ENCODE results near the gene ISOC2.

ISOC2 gene

DNA sequence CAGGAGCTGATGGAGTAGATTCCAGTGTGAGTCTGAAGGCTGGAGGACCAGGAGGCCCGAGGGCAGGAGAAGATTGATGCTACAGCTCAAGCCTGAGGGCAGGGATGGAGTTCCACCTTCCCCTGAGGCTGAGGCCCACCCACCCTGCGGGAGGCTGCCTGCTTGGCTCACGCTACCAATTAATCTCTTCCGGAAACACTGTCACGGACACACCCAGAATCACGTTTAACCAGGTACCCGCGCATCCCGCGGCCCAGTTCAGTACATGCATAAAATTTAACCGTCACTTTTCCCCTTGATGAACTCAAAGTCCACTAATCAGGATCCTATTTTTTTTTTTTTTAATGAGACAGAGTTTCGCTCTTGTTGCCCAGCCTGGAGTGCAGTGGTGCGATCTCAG lies 9.8 kb upstream of the ISOC2 start:
- Histone ChIP-seq H3K36me3 (no peaks in the 10 kb centered on the region), H3K27me3 (ENCODE audit: insufficient read depth, low read depth, severe bottlenecking) (no peaks in the 10 kb centered on the region), H3K4me3 (ENCODE audit: low read depth, low read length) (no peak overlapping the region), H3K9me3 (ENCODE audit: severe bottlenecking) (no peaks in the 10 kb centered on the region), H3K27ac (no peak overlapping the region)
- TF ChIP-seq, protein P1, sequence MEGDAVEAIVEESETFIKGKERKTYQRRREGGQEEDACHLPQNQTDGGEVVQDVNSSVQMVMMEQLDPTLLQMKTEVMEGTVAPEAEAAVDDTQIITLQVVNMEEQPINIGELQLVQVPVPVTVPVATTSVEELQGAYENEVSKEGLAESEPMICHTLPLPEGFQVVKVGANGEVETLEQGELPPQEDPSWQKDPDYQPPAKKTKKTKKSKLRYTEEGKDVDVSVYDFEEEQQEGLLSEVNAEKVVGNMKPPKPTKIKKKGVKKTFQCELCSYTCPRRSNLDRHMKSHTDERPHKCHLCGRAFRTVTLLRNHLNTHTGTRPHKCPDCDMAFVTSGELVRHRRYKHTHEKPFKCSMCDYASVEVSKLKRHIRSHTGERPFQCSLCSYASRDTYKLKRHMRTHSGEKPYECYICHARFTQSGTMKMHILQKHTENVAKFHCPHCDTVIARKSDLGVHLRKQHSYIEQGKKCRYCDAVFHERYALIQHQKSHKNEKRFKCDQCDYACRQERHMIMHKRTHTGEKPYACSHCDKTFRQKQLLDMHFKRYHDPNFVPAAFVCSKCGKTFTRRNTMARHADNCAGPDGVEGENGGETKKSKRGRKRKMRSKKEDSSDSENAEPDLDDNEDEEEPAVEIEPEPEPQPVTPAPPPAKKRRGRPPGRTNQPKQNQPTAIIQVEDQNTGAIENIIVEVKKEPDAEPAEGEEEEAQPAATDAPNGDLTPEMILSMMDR (IDR thresholded peaks at IDR 0.05; ENCODE audit: low read depth, low read length), result no peak
- DNase-seq, result no peak

DNA sequence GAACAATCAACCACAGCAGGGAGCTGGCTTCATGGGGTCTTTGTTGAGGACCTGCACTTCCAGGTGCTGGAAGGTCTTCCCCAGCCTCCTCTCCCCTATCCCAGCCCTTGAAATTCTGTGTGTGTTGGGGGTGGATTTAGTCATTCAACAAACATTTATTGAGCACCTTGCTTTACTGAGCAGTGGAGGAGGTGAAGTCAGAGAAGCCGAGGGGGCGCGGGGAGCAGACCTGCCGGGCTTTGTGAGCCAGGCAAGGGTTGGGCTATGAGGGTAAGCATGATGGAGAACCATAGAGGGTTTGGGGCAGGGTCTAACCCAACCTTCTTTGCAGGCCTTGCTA lies 6.6 kb upstream of the ISOC2 start:
- DNase-seq, result no peak
- TF ChIP-seq, protein P1 (IDR thresholded peaks at IDR 0.05; ENCODE audit: low read depth, low read length), result no peak
- H3K9me3 ChIP-seq (ENCODE audit: severe bottlenecking), result no peaks in the 10 kb centered on the region
- H3K36me3 ChIP-seq, result no peaks in the 10 kb centered on the region
- H3K27me3 ChIP-seq (ENCODE audit: insufficient read depth, low read depth, severe bottlenecking), result no peaks in the 10 kb centered on the region
- H3K27ac ChIP-seq, result no peak overlapping the region
- no peak overlapping the region for H3K4me3 ChIP-seq (ENCODE audit: low read depth, low read length)

DNA sequence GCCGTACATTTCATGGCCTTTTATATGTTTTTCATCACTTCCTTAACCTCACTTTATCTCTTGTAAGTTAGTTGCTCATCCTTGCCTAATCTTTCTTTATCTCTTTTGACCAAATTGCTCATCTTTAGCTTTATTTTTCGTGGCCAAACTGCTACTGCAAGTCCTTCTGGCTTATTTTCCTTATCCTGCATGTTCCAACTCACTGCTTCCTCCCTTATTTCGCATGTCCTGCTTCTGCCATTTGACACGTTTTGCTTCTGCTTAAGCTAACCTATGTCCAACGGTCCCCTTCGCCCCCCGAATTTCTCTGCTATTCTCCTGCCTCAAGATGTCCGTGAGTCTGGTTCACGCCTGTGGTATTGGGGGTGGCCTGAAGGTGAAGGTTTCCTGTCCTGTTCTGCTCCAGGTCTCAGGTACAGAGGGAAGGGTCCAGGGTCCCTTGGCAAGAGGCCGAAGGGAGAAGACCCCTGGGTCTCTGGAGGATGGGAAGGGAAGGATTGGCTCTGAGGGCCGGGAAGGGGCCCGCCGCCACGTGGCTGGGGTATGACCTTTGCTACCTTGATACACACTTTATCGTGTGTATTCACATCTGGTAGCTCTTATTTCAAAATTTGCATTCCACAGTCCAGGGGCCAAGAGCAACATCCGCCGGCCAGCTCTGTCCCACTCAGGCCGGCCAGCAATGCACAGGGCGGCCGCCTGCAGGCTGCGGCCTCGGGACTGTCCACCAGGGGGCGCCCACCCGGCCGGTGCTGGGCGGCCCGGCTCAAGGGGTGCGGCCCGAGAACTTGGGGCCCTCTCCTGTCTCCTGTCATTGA lies 6.0 kb upstream of the ISOC2 start:
- peak; percentile 48 for DNase-seq
- TF ChIP-seq, protein P1 (IDR thresholded peaks at IDR 0.05; ENCODE audit: low read depth, low read length), result peak; percentile 85
- Histone ChIP-seq H3K9me3 (ENCODE audit: severe bottlenecking) (no peaks in the 10 kb centered on the region), H3K27me3 (ENCODE audit: insufficient read depth, low read depth, severe bottlenecking) (no peaks in the 10 kb centered on the region), H3K4me3 (ENCODE audit: low read depth, low read length) (no peak overlapping the region), H3K36me3 (no peaks in the 10 kb centered on the region), H3K27ac (no peak overlapping the region)

DNA sequence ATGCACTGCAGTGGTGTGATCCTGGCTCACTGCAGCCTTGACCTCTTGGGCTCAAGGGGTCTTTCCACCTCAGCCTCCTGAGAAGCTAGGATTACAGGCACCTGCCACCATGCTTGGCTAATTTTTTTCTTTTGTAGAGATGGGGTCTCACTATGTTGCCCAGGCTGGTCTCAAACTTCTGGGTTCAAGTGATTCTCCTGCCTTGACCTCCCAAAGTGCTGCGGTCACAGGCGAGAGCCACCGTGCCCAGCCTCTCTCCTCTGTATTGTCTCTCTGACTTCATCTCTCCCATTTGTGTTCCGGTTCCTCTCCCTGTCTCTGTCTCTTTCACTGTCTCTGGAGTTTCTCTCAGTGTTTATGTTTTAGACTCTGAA lies 4.8 kb upstream of the ISOC2 start:
- H3K27ac ChIP-seq, result no peak overlapping the region
- no peak overlapping the region for H3K4me3 ChIP-seq (ENCODE audit: low read depth, low read length)
- peaks cover 1% of the 10 kb centered on the region; the same call in 1 of the 2 replicates for H3K36me3 ChIP-seq
- H3K27me3 ChIP-seq (ENCODE audit: insufficient read depth, low read depth, severe bottlenecking), result no peaks in the 10 kb centered on the region
- DNase-seq, result no peak
- TF ChIP-seq, protein P1 (IDR thresholded peaks at IDR 0.05; ENCODE audit: low read depth, low read length), result no peak
- H3K9me3 ChIP-seq (ENCODE audit: severe bottlenecking), result no peaks in the 10 kb centered on the region

DNA sequence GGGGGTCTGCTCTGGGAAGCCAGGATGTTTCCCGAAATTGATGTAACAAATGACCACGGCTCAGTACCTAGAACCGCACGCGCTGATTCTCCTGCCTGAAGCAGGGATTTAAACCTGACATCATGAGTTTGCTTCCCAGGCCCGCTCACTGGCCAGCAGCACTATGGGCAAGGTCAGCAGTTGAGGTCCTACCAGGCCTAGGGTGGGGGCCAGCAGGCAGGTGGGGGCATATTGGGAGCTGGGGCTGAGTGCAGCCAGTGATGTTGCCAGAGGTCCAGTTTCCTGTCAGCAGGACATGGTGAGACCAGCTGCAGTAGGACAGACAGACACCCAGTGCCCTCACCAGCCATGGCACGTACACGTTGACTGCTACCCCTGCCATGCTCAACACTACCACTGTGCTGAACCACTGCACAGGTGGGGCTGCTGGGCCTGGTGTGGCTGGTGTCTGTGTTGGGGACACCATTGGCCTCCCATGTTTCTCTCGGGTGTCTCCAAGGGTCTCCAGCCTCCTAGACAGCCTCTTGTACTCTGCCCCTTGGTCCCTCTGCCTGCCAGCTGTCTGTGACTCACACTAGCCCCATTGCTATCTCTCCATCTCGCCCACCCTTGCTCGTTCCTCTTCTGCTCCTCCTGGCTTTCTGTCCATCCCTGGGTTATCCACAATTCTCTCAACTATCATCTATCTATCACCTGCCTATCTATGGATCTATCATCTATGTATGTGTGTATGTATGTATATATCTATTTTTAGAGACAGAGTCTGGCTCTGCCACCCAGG lies 4.2 kb upstream of the ISOC2 start:
- TF ChIP-seq, protein P1 (IDR thresholded peaks at IDR 0.05; ENCODE audit: low read depth, low read length), result no peak
- no peak overlapping the region for H3K27ac ChIP-seq
- no peak for DNase-seq
- H3K27me3 ChIP-seq (ENCODE audit: insufficient read depth, low read depth, severe bottlenecking), result no peaks in the 10 kb centered on the region
- H3K4me3 ChIP-seq (ENCODE audit: low read depth, low read length), result no peak overlapping the region
- H3K9me3 ChIP-seq (ENCODE audit: severe bottlenecking), result no peaks in the 10 kb centered on the region
- peaks cover 2% of the 10 kb centered on the region; the same call in 1 of the 2 replicates for H3K36me3 ChIP-seq
